ENCODE measurements around the gene MRPL54.

The MRPL54 gene

DNA sequence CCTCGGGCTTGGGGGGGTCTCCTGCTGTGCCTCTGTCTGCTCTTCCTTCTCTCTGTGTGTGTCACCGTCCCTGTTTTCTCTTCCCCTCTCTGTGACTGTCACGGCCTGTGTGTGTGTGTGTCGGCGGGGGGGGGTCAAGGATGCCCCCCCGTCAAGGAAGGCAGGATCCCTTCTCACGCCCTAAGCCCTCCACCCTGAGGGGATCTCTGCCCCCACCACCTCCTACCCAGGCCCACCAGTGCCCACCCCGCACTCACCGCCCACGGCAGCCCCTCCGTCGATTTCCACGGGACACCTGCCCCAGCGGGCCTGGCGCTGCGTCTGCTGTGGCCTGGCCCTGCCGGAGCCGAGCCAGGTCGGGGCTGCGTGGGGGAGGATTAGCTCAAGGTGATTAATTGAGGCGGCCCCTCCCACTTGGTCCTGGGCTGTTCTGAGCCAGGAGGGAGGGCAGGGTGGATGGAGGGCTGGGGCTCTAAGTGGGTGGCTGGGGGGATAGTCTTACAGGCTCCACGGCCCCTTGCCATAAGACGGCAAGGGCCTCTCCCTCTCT is 9.5 kb downstream of the MRPL54 start, which contains the start of gene RAX2:
Gene RAX2, minus strand, starts transcription at position 323 of the 550 bp plus-strand sequence. CDS start 486 bp downstream, outside the sequence.
- DNase-seq: no peak
- Mint-ChIP-seq H3K27me3 (no peaks in the 10 kb centered on the region), H3K4me1 (peaks cover under 1% of the 10 kb centered on the region), H3K27ac (peak within 1 kb of the TSS; percentile 44 to 64), H3K4me3 (no peak within 1 kb of the TSS), H3K9me3 (no peaks in the 10 kb centered on the region)
- no peak for ATAC-seq

DNA sequence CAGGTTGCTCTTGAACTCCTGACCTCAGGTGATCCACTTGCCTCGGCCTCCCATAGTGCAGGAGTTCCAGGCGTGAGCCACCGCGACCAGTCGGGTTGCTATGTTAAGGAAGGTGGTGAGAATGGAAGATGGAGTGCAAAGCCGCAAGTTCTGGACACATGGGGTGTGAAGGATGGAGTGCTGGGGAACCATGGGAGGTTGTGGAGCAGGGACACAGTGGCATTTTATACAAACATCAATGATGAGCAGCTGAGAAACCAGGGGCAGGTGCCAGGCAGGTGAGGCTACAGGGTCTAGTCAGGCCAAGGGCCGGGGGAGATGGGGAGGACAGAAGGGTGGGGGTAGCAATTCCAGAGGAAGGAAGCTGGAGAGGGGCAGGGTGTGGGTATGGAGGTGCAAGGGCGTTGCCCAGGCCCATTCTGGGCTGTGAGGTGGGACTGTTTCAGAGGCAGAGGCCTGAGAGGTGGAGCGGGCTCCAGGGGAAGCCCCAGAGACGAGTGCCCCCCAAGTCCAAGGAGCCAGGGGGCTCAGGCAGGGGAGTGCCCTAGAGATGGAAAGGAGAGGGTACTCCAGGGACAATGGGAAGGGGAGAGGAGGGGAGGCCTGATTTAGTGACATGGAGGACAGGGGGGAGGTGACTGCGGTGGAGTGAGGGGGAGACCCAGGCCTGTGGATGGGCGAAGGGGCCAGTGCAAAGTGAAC is 11.5 kb downstream of the MRPL54 start:
- Mint-ChIP-seq H3K27me3 (no peaks in the 10 kb centered on the region), H3K4me3 (no peak overlapping the region), H3K4me1 (no peaks in the 10 kb centered on the region), H3K9me3 (no peaks in the 10 kb centered on the region), H3K27ac (no peak overlapping the region)
- DNase-seq (no peak), ATAC-seq (no peak)

DNA sequence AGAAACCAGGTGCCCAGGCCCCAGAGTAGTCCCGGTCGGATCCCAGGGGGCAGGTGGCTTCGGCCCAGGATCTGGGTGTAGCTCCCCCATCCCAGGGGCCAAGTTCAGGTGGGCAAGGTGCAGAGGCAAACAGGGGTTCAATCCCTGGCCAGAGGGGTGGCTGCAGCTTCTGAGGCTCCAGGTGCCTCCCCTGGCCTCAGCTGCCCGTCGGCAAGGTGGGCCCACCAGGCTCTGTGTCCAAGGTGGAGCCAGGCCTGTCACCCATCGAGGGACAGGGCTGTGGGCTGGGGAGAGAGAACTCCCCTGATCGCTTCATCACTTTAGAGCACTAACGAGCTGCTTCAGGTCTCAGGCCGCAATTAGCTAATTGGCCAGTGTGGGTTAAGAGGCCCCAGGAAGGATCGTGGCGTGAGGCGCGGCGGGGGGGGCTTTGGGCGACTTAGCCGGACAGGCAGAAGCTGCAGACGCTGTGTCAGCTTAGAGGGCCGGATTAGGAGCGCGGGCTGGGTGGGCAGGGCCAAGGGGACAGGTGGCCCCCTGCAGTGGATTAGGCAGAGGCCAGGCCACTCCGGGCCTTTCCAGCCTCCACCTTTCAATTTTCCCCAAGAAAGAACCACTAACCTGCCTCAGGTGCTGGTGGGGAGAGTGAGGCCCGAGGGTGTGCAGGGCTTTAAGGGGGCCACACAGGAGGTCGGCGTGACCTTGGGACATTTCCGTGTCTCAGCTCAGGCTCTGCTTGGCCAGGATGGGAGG is 12.3 kb downstream of the MRPL54 start:
- ATAC-seq (no peak), DNase-seq (no peak)
- H3K27ac Mint-ChIP-seq: no peak overlapping the region
- no peak overlapping the region for H3K4me3 Mint-ChIP-seq
- no peaks in the 10 kb centered on the region for H3K9me3 Mint-ChIP-seq
- H3K4me1 Mint-ChIP-seq: no peaks in the 10 kb centered on the region
- H3K27me3 Mint-ChIP-seq: no peaks in the 10 kb centered on the region

DNA sequence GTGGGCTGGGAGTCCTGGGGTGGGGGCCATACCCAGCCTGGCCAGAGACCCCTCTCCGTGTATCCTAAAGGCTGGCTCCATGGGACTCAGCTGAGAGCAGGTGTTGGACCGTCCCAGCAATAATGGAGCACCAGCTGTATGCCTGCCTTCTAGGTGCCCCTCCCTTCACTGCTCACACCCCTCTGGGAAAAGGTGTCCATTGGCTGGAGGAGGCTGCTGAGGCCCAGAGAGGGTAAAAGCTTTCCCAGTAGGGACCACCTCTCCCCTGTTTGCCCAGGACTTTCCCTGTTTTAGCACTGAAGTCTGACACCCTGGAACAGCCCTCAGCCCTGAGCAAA is 12.9 kb downstream of the MRPL54 start:
- H3K4me3 Mint-ChIP-seq: no peak overlapping the region
- no peak for DNase-seq
- ATAC-seq: no peak
- no peaks in the 10 kb centered on the region for H3K27me3 Mint-ChIP-seq
- H3K27ac Mint-ChIP-seq: no peak overlapping the region
- no peaks in the 10 kb centered on the region for H3K4me1 Mint-ChIP-seq
- no peaks in the 10 kb centered on the region for H3K9me3 Mint-ChIP-seq

- no peak overlapping the region for H3K4me3 Mint-ChIP-seq
- no peak for ATAC-seq
- H3K27ac Mint-ChIP-seq: no peak overlapping the region
- no peaks in the 10 kb centered on the region for H3K27me3 Mint-ChIP-seq
- no peak for DNase-seq
- no peaks in the 10 kb centered on the region for H3K4me1 Mint-ChIP-seq
- no peaks in the 10 kb centered on the region for H3K9me3 Mint-ChIP-seq
These were observed 13.3 kb downstream of the MRPL54 start for GRCh38 chr19:3775831-3776230.

DNA sequence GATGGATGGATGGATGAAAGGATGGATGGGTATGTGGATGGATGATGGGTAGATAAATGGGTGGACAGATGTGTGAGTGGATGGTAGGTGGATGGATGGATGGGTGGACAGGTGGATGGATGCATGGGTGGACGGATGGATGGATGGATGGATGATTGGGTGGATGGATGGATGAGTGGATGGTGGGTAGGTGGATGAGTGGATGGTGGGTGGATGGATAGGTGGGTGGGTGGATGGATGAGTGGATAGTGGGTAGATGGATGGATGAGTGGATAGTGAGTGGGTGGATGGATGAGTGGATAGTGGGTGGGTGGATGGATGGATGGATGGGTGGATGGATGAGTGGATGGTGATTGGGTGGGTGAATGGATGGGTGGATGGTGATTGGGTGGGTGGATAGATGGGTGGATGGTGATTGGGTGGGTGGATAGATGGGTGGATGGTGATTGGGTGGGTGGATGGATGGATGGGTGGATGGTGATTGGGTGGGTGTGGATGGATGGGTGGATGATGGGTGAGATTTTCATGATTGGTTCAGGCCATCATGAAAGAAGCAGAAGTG is 14.1 kb downstream of the MRPL54 start:
- Mint-ChIP-seq H3K9me3 (peaks cover 3 to 5% of the 10 kb centered on the region in 2 donors), H3K4me3 (no peak overlapping the region), H3K4me1 (no peaks in the 10 kb centered on the region), H3K27ac (no peak overlapping the region), H3K27me3 (no peaks in the 10 kb centered on the region)
- no peak for DNase-seq
- no peak for ATAC-seq

DNA sequence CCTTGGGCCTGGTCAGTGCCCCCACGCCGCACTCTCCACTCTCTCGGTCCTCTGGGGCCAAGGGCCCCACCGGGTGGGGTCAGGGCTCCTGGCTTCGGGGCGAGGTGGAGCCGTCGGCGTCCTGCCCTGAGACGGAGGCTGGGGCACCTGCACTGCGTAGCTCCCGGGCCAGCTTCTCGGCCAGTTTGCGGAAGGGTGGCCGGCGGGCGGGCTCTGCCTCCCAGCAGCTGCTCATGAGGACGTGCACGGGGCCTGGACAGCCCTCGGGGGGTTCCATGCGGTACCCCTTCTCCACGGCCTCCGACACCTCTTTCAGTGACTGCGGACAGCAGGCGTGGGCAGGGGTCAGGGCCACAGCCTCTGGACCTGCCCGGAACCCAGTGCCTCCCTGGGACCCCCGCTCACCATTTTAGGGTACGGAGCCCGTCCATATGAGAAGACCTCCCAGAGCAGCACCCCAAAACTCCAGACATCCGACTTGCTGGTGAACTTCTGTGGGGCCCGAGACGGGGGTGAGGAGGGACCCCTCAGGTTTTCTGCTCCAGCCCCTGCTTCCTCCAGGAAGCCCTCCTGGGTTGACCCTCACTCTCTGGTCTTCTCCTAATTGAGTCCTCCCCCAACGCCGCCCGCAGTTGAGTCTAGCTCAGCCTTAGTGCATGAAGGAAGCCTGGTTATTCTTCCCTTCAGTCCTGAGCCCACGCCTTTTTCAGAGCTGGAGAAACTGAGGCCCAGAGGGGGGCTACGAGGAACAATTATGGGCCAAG is 15.8 kb downstream of the MRPL54 start:
- no peaks in the 10 kb centered on the region for H3K4me1 Mint-ChIP-seq
- no peak for DNase-seq
- no peak for ATAC-seq
- H3K9me3 Mint-ChIP-seq: peaks cover 12 to 17% of the 10 kb centered on the region in 2 donors
- H3K4me3 Mint-ChIP-seq: no peak overlapping the region
- no peaks in the 10 kb centered on the region for H3K27me3 Mint-ChIP-seq
- H3K27ac Mint-ChIP-seq: no peak overlapping the region

DNA sequence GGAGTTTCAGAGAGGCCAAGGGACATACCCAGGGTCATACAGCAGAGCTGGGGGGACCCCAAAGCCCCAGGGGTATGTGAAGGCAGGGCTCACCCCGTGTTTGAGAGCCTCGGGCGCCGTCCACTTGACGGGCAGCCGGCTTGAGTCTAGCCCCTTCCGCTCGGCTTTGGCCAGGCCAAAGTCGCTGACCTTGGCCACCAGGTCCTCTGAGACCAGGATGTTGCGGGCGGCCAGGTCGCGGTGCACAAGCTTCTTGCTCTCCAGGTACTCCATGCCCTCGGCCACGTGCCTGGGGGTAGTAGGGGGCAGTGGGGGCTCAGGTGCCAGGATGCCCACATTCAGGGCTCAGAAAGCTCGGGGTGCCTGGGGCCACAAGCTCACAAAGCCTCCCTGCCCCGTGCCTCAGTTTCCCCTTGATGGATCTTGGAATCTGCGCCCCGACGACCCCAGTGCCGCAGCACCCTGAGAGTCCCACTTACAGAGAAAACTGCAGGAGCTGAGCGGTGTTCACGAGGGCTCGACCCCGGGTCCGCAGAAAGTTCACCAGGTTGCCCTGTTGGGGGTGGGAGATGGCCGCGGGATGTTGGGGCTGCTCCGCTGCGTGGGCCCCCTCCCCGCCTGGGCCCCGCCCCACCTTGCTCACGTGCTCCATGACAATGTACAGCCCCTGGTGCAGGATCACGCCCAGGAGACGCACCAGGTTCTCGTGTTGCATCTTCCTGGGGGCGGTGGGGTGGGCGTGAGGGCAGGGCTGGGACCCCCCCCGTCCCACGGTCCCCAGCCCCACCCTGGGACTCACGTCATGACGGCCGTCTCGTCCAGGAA is 16.6 kb downstream of the MRPL54 start:
- Mint-ChIP-seq H3K4me3 (no peak overlapping the region), H3K4me1 (peaks cover under 1% of the 10 kb centered on the region), H3K27me3 (no peaks in the 10 kb centered on the region), H3K27ac (no peak overlapping the region), H3K9me3 (peaks cover 12 to 17% of the 10 kb centered on the region in 2 donors)
- ATAC-seq: no peak
- no peak for DNase-seq

- DNase-seq (no peak), ATAC-seq (no peak)
- no peak overlapping the region for H3K4me3 Mint-ChIP-seq
- H3K4me1 Mint-ChIP-seq: peaks cover 14% of the 10 kb centered on the region
- no peaks in the 10 kb centered on the region for H3K27me3 Mint-ChIP-seq
- no peak overlapping the region for H3K27ac Mint-ChIP-seq
- H3K9me3 Mint-ChIP-seq: peaks cover 12 to 17% of the 10 kb centered on the region in 2 donors
These were observed 18.4 kb downstream of the MRPL54 start for GRCh38 chr19:3780786-3781304.

DNA sequence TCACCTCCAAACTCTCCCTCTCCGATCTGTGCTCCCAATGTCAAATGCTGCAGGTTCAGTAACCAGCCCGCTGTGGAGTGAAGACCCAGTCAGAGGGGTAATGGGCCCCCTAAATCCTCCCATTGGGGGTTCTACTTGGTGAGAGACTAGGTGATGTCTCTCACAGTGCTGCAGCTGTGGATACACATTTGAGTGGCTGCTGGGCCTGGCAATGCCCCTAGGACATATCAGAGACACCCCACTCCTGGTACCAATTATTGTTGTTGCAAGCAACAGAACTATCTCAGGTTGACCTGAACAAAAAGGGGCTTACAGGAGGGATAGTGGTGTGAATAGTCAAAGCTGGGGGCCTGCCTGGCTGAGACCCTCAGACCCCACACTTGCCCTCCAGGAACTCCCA is 19.1 kb downstream of the MRPL54 start:
- no peak overlapping the region for H3K4me3 Mint-ChIP-seq

DNA sequence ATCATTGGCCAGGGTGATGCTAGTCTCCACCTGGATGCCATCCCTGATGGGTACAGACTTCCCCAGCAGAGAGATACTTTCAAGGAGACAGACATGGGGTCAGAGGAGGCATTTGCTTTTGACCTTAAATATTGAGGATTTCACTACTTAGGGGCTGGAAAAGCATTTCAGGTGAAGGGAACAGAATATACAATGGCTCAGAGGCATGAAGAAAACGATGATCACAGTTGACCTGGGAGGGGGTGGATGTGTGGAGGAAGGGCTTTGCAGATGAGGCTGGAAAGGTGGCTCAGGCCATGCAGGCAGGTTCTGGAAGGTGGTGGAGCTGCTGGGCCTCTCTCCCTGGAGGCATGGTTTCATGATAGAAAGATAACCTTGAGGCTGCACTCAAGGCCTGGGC is 19.8 kb downstream of the MRPL54 start:
- Mint-ChIP-seq H3K4me1 (peaks cover 14% of the 10 kb centered on the region), H3K4me3 (no peak overlapping the region), H3K27me3 (no peaks in the 10 kb centered on the region), H3K9me3 (peaks cover 12 to 17% of the 10 kb centered on the region in 2 donors), H3K27ac (no peak overlapping the region)
- DNase-seq (no peak), ATAC-seq (no peak)

More for the DNA sequence above, 19.1 kb downstream of the MRPL54 start:
- Mint-ChIP-seq H3K27me3 (no peaks in the 10 kb centered on the region), H3K4me1 (peaks cover 14% of the 10 kb centered on the region), H3K27ac (no peak overlapping the region), H3K9me3 (peaks cover 12 to 17% of the 10 kb centered on the region in 2 donors)
- no peak for ATAC-seq
- no peak for DNase-seq

- H3K27me3 Mint-ChIP-seq: no peaks in the 10 kb centered on the region
- peak overlapping the region in 1 of 2 donors; percentile 63 for H3K27ac Mint-ChIP-seq
- peaks cover 14% of the 10 kb centered on the region for H3K4me1 Mint-ChIP-seq
- no peak overlapping the region for H3K4me3 Mint-ChIP-seq
- ATAC-seq (no peak), DNase-seq (no peak)
- H3K9me3 Mint-ChIP-seq: peaks cover 12 to 17% of the 10 kb centered on the region in 2 donors
These were observed 20.4 kb downstream of the MRPL54 start for GRCh38 chr19:3782903-3783302.

- ATAC-seq (peak; percentile 46), DNase-seq (peak; percentile 54 to 58)
These were observed 21.4 kb downstream of the MRPL54 start for GRCh38 chr19:3783660-3784584.

More at GRCh38 chr19:3783660-3784584, 21.4 kb downstream of the MRPL54 start:
- H3K9me3 Mint-ChIP-seq: peaks cover 12 to 17% of the 10 kb centered on the region in 2 donors
- no peak overlapping the region for H3K27ac Mint-ChIP-seq
- peak overlapping the region; percentile 72 to 85 for H3K4me3 Mint-ChIP-seq
- H3K4me1 Mint-ChIP-seq: peaks cover 17% of the 10 kb centered on the region
- H3K27me3 Mint-ChIP-seq: no peaks in the 10 kb centered on the region

All from stimulated activated naive CD8-positive, alpha-beta T cell treated with anti-CD3 and anti-CD28 coated beads, Interleukin-15, amount 100 ng/mL, for 72 hours (primary cell).